Effector memory CD8-positive, alpha-beta T cell (primary cell): ENCODE data around the gene SPEN.

Experiments used
- ATAC-seq: fragments of 150-1000 bp; cut with Tn5 transposase; replicated peaks from 2 replicates; pipeline ENCODE4 v1.10.0; 2021; ENCODE audit warnings: mild to moderate bottlenecking, moderate library complexity
- DNase-seq, 3 experiments: peaks; one replicate each; pipeline ENCODE4 v3.0.0; 2021
- H3K27ac Mint-ChIP-seq, 2 donors: one replicate each; pipeline ENCODE4 v1.8.0; 2022; ENCODE audit warnings: mild to moderate bottlenecking in 2 of 2, mixed read lengths in 2 of 2, moderate library complexity in 2 of 2
- H3K27me3 Mint-ChIP-seq, 2 donors: one replicate each; pipeline ENCODE4 v1.8.0; 2022; ENCODE audit warnings: mixed read lengths in 2 of 2
- H3K36me3 Mint-ChIP-seq: one replicate; pipeline ENCODE4 v1.8.0; 2022; ENCODE audit warnings: mild to moderate bottlenecking, moderate library complexity, mixed read lengths; ENCODE audit not compliant: insufficient read depth
- H3K4me1 Mint-ChIP-seq, 2 donors: one replicate each; pipeline ENCODE4 v1.8.0; 2022; ENCODE audit warnings: low read depth in 2 of 2, mixed read lengths in 2 of 2
- H3K4me3 Mint-ChIP-seq, 2 donors: one replicate each; pipeline ENCODE4 v1.8.0; 2022; ENCODE audit warnings: mild to moderate bottlenecking in 2 of 2, mixed read lengths in 2 of 2, moderate library complexity in 2 of 2
- H3K9me3 Mint-ChIP-seq, 2 donors: one replicate each; pipeline ENCODE4 v1.8.0; 2022; ENCODE audit warnings: mixed read lengths in 2 of 2

SPEN gene

DNA sequence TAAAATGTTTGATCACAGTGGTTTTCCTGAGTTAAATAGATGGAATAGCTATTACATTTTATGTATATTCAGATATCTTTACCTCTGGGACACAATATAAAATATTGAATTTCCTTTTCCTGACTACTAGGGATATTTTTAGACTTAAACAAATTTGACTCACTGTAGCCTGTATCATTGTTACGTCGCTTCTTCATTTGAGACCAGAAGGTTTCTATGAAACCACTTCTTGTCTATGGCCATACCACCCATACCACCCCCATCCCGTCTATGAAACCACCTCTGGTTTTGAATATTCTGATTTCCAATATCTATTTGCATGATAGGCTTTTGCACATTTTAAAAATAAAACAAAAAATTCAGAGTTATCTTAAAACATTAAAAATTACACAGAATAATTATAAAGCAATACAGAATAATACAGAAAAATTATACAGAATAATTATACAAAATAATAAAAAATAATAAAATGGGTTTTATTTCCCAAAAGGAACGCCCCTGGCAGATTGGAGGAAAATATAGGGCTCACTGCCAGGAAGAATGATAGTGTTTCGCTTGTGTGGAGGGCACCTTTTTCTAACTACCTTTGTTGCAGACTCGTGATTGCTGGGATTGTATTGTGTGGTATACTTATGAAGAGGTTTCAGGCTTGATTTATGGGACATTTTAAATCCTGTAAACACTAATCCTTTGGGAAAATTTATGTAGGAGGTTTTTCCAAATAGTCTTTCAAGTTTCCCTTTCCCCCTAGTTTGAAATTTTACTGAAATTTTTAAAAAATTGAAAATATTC is 4.7 kb downstream of the SPEN start:
- H3K4me3 Mint-ChIP-seq: no peak overlapping the region
- H3K27me3 Mint-ChIP-seq: no peaks in the 10 kb centered on the region
- no peak for ATAC-seq
- no peak for DNase-seq
- H3K4me1 Mint-ChIP-seq: peaks cover 27 to 34% of the 10 kb centered on the region in 2 donors
- H3K9me3 Mint-ChIP-seq: no peaks in the 10 kb centered on the region
- peaks cover 15% of the 10 kb centered on the region for H3K36me3 Mint-ChIP-seq
- no peak overlapping the region for H3K27ac Mint-ChIP-seq

GRCh38 chr1:15852828-15853302 is 5.4 kb downstream of the SPEN start:
- Mint-ChIP-seq H3K27me3 (no peaks in the 10 kb centered on the region), H3K27ac (no peak overlapping the region), H3K9me3 (no peaks in the 10 kb centered on the region), H3K4me1 (peaks cover 27 to 34% of the 10 kb centered on the region in 2 donors), H3K4me3 (no peak overlapping the region), H3K36me3 (peaks cover 10% of the 10 kb centered on the region)
- ATAC-seq (no peak), DNase-seq (no peak)

DNA sequence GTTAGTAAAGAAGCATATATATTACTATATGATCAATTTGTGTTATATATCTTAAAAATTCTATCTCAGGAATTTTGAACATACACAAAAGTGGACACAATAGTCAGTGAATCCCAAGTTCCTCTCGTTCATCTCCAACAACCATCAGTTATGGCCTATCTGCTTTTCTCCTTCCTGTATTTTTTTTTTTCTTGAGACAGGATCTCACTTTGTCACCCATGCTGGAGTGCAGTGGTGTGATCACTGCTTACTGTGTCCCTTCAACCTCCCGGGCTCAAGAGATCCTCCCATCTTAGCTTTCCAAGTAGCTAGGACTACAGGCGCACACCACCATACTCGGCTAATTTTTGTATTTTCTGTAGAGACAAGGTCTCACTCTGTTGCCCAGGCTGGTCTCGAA is 9.4 kb downstream of the SPEN start:
- Mint-ChIP-seq H3K4me1 (peaks cover 13% of the 10 kb centered on the region in 2 donors), H3K36me3 (peaks cover 7% of the 10 kb centered on the region), H3K4me3 (no peak overlapping the region), H3K9me3 (no peaks in the 10 kb centered on the region), H3K27me3 (no peaks in the 10 kb centered on the region), H3K27ac (no peak overlapping the region)
- DNase-seq (no peak), ATAC-seq (no peak)

DNA sequence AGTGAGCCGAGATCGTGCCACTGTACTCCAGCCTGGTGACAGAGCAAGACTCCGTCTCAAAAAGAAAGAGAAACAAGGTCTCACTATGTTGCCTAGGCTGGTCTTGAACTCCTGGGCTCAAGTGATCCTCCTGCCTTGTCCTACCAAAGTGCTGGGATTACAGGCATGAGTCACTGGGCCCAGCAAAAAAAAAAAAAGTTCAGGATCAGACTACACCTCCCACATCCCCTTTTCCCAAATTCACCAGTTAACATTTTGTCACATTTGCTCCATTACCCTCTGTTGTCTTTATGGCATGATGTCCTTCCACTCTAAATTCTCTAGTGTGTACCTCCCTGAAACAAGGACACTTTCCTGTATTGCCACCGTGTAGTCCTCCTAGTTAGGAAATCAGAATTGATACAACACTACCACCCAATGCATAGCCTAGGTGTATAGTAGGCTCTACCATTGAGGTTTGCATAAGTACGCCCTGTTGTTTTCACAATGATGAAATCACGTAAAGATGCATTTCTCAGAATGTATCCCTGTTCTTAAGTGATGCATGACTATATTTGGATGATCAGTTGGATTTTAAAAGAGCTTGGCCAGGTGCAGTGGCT is 10.7 kb downstream of the SPEN start:
- Mint-ChIP-seq H3K9me3 (no peaks in the 10 kb centered on the region), H3K4me1 (peaks cover 13 to 16% of the 10 kb centered on the region in 2 donors), H3K36me3 (peaks cover 11% of the 10 kb centered on the region), H3K4me3 (no peak overlapping the region), H3K27ac (peak overlapping the region; percentile 1 to 35), H3K27me3 (no peaks in the 10 kb centered on the region)
- no peak for DNase-seq
- no peak for ATAC-seq

GRCh38 chr1:15858672-15859372 is 11.3 kb downstream of the SPEN start:
- H3K27ac Mint-ChIP-seq: peak overlapping the region; percentile 35 to 63
- no peaks in the 10 kb centered on the region for H3K9me3 Mint-ChIP-seq
- ATAC-seq (no peak), DNase-seq (no peak)
- no peak overlapping the region for H3K4me3 Mint-ChIP-seq
- H3K27me3 Mint-ChIP-seq: no peaks in the 10 kb centered on the region
- peaks cover 11% of the 10 kb centered on the region for H3K36me3 Mint-ChIP-seq
- H3K4me1 Mint-ChIP-seq: peaks cover 16 to 22% of the 10 kb centered on the region in 2 donors

DNA sequence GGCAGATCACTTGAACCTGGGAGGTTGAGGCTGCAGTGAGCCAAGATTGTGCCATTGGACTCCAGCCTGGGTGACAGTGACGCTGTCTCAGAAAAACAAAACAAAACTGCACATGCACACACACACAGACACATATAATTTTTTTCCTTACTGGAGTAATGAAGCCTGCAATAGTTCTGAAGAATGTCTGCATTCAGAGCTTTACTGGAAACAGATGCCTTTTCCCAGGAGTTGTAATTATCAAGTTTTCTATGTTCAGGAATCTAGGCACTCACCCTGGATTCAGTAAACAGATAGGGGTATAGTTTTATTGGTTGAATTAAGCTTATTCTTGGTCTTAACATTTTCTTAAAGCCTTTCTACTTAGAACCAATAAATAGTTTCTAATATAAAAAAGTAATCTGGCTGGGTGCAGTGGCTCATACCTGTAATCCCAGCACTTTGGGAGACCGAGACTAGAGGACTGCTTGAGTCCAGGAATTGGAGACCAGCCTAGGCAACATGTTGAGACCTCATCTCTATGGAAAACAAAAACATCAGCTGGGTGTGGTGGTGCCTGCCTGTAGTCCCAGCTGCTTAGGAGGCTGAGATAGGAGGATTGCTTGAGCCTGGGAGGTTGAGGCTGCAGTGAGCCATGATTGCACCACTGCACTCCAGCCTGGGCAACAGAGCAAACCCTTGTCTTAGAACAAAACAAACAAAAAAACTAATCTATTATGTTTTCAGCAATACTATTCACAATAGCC is 15.8 kb downstream of the SPEN start:
- no peaks in the 10 kb centered on the region for H3K27me3 Mint-ChIP-seq
- H3K27ac Mint-ChIP-seq: peak overlapping the region in 1 of 2 donors; percentile 38
- H3K9me3 Mint-ChIP-seq: no peaks in the 10 kb centered on the region
- DNase-seq (no peak), ATAC-seq (no peak)
- peaks cover 21 to 39% of the 10 kb centered on the region in 2 donors for H3K4me1 Mint-ChIP-seq
- peaks cover 11% of the 10 kb centered on the region for H3K36me3 Mint-ChIP-seq
- H3K4me3 Mint-ChIP-seq: no peak overlapping the region

- peaks cover 18% of the 10 kb centered on the region for H3K36me3 Mint-ChIP-seq
- ATAC-seq (no peak), DNase-seq (no peak)
- H3K4me1 Mint-ChIP-seq: peaks cover 29 to 52% of the 10 kb centered on the region in 2 donors
- H3K27me3 Mint-ChIP-seq: no peaks in the 10 kb centered on the region
- no peaks in the 10 kb centered on the region for H3K9me3 Mint-ChIP-seq
- H3K4me3 Mint-ChIP-seq: no peak overlapping the region
- H3K27ac Mint-ChIP-seq: no peak overlapping the region
Measured at GRCh38 chr1:15866721-15867201, 19.3 kb downstream of the SPEN start.

DNA sequence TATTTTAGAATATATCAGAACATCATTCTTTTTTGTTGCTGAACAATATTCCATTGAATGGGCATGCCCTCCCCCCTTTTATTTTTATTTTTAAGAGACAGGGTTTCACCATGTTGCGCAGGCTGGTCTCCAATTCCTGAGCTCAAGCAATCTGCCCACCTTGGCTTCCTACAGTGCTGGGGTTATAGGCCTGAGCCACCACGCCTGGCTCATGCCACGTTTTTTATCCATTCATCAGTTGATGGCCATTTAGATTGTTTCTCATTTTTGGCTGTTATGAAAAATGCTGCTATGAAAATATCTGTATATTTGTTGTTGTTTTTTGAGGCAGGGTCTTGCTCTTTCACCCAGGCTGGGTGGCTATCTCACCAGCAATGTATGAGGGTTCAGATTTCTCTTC is 19.8 kb downstream of the SPEN start:
- Mint-ChIP-seq H3K9me3 (no peaks in the 10 kb centered on the region), H3K27ac (no peak overlapping the region), H3K4me1 (peaks cover 29 to 52% of the 10 kb centered on the region in 2 donors), H3K4me3 (no peak overlapping the region), H3K27me3 (no peaks in the 10 kb centered on the region), H3K36me3 (peaks cover 22% of the 10 kb centered on the region)
- ATAC-seq (no peak), DNase-seq (no peak)

DNA sequence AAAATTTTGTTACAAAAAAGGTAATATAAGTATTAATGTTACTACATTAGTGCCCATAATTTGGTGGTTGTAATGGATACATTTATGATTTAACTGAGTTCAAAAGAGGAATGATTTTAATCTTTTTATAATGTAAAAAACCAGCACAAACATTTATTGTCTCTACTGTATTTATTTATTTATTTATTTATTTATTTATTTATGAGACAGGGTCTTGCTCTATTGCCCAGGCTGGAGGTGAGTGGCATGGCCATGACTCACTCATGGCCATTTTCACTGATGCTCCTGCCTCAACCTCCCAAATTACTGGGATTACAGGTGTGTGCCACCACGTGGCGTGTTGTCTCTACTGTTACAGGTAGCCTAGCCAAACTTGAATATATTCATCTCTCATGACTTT is 21.9 kb downstream of the SPEN start:
- ATAC-seq (no peak), DNase-seq (no peak)
- Mint-ChIP-seq H3K36me3 (peaks cover 30% of the 10 kb centered on the region), H3K4me1 (peaks cover 30 to 52% of the 10 kb centered on the region in 2 donors), H3K27ac (no peak overlapping the region), H3K27me3 (no peaks in the 10 kb centered on the region), H3K4me3 (no peak overlapping the region), H3K9me3 (no peaks in the 10 kb centered on the region)

DNA sequence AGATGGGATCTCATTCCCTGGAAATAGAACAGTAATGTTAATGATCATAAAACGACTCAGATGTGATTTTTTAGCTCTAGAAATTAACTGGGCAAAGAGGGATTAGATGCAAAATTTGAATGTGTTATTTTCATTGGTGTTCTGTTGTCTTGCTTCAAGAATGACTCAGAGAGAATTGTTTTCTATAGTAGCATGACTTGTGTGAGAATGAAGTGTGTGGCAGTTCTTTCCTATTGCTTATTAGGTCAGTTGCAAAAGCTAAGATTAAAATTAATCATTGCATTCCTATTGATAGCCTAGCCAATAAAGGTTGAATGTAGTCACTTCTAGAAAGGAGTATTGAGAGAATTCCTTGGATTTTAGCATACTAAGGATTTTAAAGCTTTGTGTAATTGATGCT is 22.9 kb downstream of the SPEN start:
- peak overlapping the region; percentile 2 to 55 for H3K27ac Mint-ChIP-seq
- peaks cover 30 to 58% of the 10 kb centered on the region in 2 donors for H3K4me1 Mint-ChIP-seq
- H3K36me3 Mint-ChIP-seq: peaks cover 35% of the 10 kb centered on the region
- no peaks in the 10 kb centered on the region for H3K27me3 Mint-ChIP-seq
- H3K9me3 Mint-ChIP-seq: no peaks in the 10 kb centered on the region
- H3K4me3 Mint-ChIP-seq: no peak overlapping the region
- ATAC-seq (no peak), DNase-seq (no peak)

DNA sequence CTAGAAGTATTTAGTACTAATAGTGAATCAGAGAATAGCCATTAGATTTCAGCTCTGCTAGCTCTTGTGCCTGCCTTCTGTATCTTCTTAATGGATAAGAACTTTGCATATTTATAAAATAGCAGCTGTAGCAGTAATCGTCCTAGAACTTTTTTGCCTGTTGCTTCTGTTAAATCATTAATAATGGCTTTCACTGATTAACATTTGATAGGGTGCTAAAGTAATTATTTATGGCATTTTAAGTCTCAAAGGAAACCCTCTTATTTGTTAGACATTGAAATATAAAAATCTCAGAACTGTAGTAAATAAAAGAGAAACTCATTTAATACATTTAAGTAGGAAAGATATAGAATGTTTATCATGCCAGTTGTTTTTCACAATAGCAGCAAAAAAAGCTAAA is 27.0 kb downstream of the SPEN start:
- H3K36me3 Mint-ChIP-seq: peaks cover 56% of the 10 kb centered on the region
- peak overlapping the region in 1 of 2 donors; percentile 73 for H3K27ac Mint-ChIP-seq
- H3K4me1 Mint-ChIP-seq: peaks cover 22 to 53% of the 10 kb centered on the region in 2 donors
- DNase-seq (no peak), ATAC-seq (no peak)
- H3K4me3 Mint-ChIP-seq: no peak overlapping the region
- H3K27me3 Mint-ChIP-seq: no peaks in the 10 kb centered on the region
- no peaks in the 10 kb centered on the region for H3K9me3 Mint-ChIP-seq

DNA sequence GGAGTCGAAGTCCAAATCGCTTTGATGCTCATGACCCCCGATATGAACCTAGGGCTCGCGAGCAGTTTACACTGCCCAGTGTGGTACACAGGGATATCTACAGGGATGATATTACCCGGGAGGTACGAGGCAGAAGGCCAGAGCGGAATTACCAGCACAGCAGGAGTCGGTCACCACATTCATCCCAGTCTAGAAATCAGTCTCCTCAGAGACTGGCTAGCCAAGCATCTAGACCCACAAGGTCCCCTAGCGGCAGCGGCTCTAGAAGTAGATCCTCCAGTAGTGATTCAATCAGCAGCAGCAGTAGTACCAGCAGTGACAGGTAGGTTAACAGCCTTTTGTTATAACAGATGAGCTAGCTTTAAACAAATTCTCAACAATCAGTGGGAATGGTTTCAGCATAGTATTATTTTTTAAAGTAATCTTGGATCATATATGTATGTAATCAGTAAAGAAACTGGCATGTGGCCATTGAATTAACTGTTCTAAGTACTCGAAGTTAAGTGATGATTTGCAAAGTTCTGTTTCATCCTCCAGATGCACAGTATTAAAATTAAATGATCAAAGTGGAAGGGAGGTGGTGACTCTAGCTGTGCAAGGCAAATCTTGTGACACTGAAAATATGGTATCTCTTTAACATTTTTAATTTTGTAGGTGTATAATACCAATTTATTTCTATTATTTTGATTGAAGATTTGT is 29.0 kb downstream of the SPEN start:
- DNase-seq: no peak
- no peak overlapping the region for H3K27ac Mint-ChIP-seq
- ATAC-seq: no peak
- peaks cover 54% of the 10 kb centered on the region for H3K36me3 Mint-ChIP-seq
- H3K4me1 Mint-ChIP-seq: peaks cover 17 to 46% of the 10 kb centered on the region in 2 donors
- no peak overlapping the region for H3K4me3 Mint-ChIP-seq
- no peaks in the 10 kb centered on the region for H3K27me3 Mint-ChIP-seq
- H3K9me3 Mint-ChIP-seq: no peaks in the 10 kb centered on the region
